Measurements from ENCODE around the gene KRT76. TPM values are rescaled to one million over a fixed set of nuclear protein-coding genes. Genes with fewer than 3 reads are reported as not detected.

The KRT76 gene
- total RNA-seq, 1 donor, result not detected

GRCh38 chr12:52787324-52788191 lies 10.4 kb upstream of the KRT76 start:
- TF ChIP-seq, protein P1, sequence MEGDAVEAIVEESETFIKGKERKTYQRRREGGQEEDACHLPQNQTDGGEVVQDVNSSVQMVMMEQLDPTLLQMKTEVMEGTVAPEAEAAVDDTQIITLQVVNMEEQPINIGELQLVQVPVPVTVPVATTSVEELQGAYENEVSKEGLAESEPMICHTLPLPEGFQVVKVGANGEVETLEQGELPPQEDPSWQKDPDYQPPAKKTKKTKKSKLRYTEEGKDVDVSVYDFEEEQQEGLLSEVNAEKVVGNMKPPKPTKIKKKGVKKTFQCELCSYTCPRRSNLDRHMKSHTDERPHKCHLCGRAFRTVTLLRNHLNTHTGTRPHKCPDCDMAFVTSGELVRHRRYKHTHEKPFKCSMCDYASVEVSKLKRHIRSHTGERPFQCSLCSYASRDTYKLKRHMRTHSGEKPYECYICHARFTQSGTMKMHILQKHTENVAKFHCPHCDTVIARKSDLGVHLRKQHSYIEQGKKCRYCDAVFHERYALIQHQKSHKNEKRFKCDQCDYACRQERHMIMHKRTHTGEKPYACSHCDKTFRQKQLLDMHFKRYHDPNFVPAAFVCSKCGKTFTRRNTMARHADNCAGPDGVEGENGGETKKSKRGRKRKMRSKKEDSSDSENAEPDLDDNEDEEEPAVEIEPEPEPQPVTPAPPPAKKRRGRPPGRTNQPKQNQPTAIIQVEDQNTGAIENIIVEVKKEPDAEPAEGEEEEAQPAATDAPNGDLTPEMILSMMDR (IDR thresholded peaks at IDR 0.05; ENCODE audit: insufficient read depth, low read length), result no peak
- no peak for DNase-seq (ENCODE audit: low read depth)
- no peak overlapping the region for H3K4me3 ChIP-seq (ENCODE audit: low read depth, low read length)

- TF ChIP-seq, protein P1 (IDR thresholded peaks at IDR 0.05; ENCODE audit: insufficient read depth, low read length), result no peak
- no peak for DNase-seq (ENCODE audit: low read depth)
- no peak overlapping the region for H3K4me3 ChIP-seq (ENCODE audit: low read depth, low read length)
These were observed 7.8 kb upstream of the KRT76 start for GRCh38 chr12:52784909-52785308.

DNA sequence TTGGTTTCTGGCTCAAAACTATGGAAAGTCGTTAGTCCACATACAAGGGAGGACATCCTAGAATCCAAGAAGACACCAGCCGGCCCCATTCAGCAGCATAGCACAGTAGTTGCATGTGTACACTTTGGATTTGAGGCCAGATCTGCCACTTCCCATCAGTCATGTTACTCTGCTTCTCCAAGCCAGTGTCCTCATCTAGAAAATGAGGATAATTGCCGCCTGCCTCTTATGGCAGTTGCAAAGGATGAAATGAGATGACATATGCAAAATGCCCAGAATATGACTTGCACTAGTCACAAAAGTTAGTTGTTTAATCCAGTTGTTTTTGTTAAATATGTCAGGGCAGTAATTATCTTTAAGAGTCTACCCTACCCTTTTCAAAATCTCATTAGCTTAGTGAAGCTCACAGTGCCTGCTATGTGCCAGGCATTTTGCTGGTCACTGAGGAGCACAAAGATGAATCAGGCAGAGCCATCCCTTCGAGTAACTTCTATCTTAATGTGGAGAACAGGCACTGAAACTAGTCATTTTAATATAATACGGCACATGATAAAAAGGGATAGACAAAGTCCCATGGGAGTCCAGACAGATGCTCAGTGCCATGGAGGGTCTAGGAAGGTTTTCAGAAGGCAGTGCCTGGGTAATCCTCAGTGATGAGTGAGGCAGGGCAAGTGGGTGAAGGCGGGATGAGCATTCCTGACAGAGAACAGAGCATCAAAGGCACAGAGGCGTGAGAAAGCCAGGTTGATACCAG lies 6.6 kb upstream of the KRT76 start:
- no peak for DNase-seq (ENCODE audit: low read depth)
- H3K4me3 ChIP-seq (ENCODE audit: low read depth, low read length), result no peak overlapping the region
- TF ChIP-seq, protein P1 (IDR thresholded peaks at IDR 0.05; ENCODE audit: insufficient read depth, low read length), result no peak

DNA sequence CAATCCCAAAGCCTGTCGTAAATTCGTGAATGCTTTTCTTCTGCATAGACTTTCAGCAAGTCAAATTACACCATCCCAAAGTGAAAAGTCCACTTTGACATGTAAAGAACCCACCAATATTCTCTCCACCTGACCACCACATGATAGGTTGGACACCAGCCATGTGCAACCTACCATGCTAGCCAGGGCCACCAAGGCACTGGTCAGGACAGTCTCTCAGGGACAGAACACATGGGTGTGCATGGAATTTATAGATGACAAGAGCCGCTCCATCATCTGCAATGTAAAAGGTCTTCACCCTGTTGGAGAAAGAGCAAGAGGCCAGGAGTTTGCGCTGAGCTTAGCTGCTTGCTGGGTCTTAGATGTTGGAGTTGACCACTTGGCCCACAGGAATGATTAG lies 5.4 kb upstream of the KRT76 start:
- DNase-seq (ENCODE audit: low read depth), result no peak
- no peak overlapping the region for H3K4me3 ChIP-seq (ENCODE audit: low read depth, low read length)
- TF ChIP-seq, protein P1 (IDR thresholded peaks at IDR 0.05; ENCODE audit: insufficient read depth, low read length), result no peak

- no peak overlapping the region for H3K4me3 ChIP-seq (ENCODE audit: low read depth, low read length)
- TF ChIP-seq, protein P1 (IDR thresholded peaks at IDR 0.05; ENCODE audit: insufficient read depth, low read length), result no peak
- no peak for DNase-seq (ENCODE audit: low read depth)
These were observed 4.4 kb upstream of the KRT76 start for GRCh38 chr12:52781399-52782082.

DNA sequence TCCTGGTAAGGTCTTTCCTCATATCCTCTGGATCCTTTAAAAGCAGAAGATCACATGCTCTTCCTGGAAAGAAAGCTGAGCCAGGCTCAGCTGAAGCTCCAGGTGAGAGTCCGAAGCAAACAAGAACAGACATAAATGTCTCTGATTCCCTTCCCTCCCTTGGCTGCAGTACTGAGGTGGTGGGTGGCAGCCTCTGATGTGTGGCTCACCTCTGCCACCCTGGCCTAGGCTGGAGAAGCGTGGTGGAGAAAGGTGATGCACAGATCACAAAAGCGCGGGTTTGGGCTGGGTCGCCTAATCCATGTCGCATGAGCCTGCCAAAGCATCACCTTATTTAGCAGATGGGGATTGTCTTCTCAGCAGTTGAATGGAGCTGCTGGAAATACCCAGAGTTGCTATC lies 2.8 kb upstream of the KRT76 start:
- TF ChIP-seq, protein P1 (IDR thresholded peaks at IDR 0.05; ENCODE audit: insufficient read depth, low read length), result no peak
- no peak for DNase-seq (ENCODE audit: low read depth)
- H3K4me3 ChIP-seq (ENCODE audit: low read depth, low read length), result no peak overlapping the region
